DND-41 (cell line): ENCODE results near the gene MARCHF9.

ENCODE experiments used
- ATAC-seq: fragments of 200-7000 bp; cut with Tn5 transposase; 3 replicates; pipeline ENCODE4 v1.9.1; 2021; ENCODE audit warnings: low read depth; ENCODE audit not compliant: insufficient read depth
- DNase-seq: peaks from one replicate; pipeline ENCODE4 v3.0.0-alpha.2; 2020
- H2AFZ ChIP-seq: 2 replicates; pipeline ENCODE4 v1.6.0; 2012; ENCODE audit warnings: low read depth, low read length
- H3K27ac ChIP-seq: 2 replicates; pipeline ENCODE4 v1.5.1; 2012; ENCODE audit warnings: low read length, inconsistent platforms
- H3K27me3 ChIP-seq: fragments of 200-600 bp; sonication (generic); 2 replicates; pipeline ENCODE4 v1.6.0; 2012; ENCODE audit warnings: low read length, mild to moderate bottlenecking, inconsistent platforms; ENCODE audit not compliant: insufficient read depth, poor library complexity
- H3K36me3 ChIP-seq: 2 replicates; pipeline ENCODE4 v1.5.1; 2012; ENCODE audit warnings: low read length, inconsistent platforms; ENCODE audit not compliant: insufficient read depth
- H3K4me1 ChIP-seq: 2 replicates; pipeline ENCODE4 v1.5.1; 2012; ENCODE audit warnings: mild to moderate bottlenecking, low read length; ENCODE audit not compliant: insufficient read depth
- H3K4me2 ChIP-seq: 2 replicates; pipeline ENCODE4 v1.6.0; 2012; ENCODE audit warnings: mild to moderate bottlenecking, moderate library complexity, low read length, inconsistent platforms; ENCODE audit not compliant: insufficient read depth
- H3K4me3 ChIP-seq, 2 experiments: fragments of 200-600 bp in 1 of 2; shearing (Covaris generic) in 1 of 2; 2 replicates each; pipeline ENCODE4 v1.5.1; 2012 to 2016; ENCODE audit warnings: inconsistent platforms in 2 of 2, low read length in 2 of 2, mild to moderate bottlenecking in 2 of 2, low read depth in 1 of 2, moderate library complexity in 1 of 2
- H3K79me2 ChIP-seq: 2 replicates; pipeline ENCODE4 v1.6.0; 2012; ENCODE audit warnings: low read length, inconsistent platforms; ENCODE audit not compliant: insufficient read depth
- H3K9ac ChIP-seq: 2 replicates; pipeline ENCODE4 v1.6.0; 2012; ENCODE audit warnings: low read depth, mild to moderate bottlenecking, inconsistent platforms, low read length, moderate library complexity
- H3K9me3 ChIP-seq: 2 replicates; pipeline ENCODE4 v1.5.1; 2012; ENCODE audit warnings: low read length, moderate library complexity, mild to moderate bottlenecking, inconsistent platforms; ENCODE audit not compliant: insufficient read depth, severe bottlenecking
- H4K20me1 ChIP-seq: 2 replicates; pipeline ENCODE4 v1.6.0; 2012; ENCODE audit warnings: low read length; ENCODE audit not compliant: insufficient read depth
- CTCF ChIP-seq: IDR thresholded peaks from 2 replicates; pipeline ENCODE4 v1.5.1; 2012; ENCODE audit warnings: borderline replicate concordance, low read length, moderate library complexity, mild to moderate bottlenecking; ENCODE audit not compliant: poor library complexity, severe bottlenecking; ENCODE audit errors: extremely low read depth
- EZH2 ChIP-seq: IDR thresholded peaks from 3 replicates; pipeline ENCODE4 v1.6.1; 2012; ENCODE audit warnings: borderline replicate concordance, low read depth, mild to moderate bottlenecking, moderate library complexity, low read length, inconsistent platforms; ENCODE audit not compliant: severe bottlenecking

MARCHF9 gene

DNA sequence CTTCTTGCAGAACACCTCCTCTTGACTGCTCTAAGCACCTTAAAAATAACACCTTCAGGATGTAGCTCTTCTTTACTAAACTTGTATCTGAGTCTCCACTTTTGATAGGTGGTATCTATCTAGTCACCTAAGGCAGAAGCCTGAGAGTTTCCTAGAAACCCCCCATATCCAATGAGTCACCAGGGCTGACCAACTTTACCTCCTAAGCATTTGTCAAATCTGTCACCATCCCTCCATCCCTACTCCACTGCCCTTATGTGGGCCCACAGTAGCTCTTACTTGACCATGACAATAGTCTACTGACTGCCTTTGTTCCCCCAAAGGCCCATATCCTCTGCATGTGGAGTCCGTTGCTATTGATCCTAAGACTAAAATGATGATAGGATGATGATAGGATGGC is 47.7 kb downstream of the MARCHF9 start:
- Histone ChIP-seq H4K20me1 (no peaks in the 10 kb centered on the region), H3K4me1 (no peaks in the 10 kb centered on the region), H2AFZ (no peak overlapping the region), H3K27ac (no peak overlapping the region), H3K27me3 (no peaks in the 10 kb centered on the region), H3K79me2 (no peaks in the 10 kb centered on the region), H3K4me3 (no peak overlapping the region), H3K4me2 (no peak overlapping the region), H3K9ac (no peak overlapping the region), H3K9me3 (no peaks in the 10 kb centered on the region), H3K36me3 (peaks cover 15% of the 10 kb centered on the region; the same call in 1 of the 2 replicates)
- no peak for DNase-seq
- no peak for ATAC-seq
- no peak for TF ChIP-seq EZH2
- TF ChIP-seq CTCF: no peak

- Histone ChIP-seq H4K20me1 (no peaks in the 10 kb centered on the region), H3K36me3 (peaks cover 11% of the 10 kb centered on the region; the same call in 1 of the 2 replicates), H3K27ac (no peak overlapping the region), H3K9ac (no peak overlapping the region), H3K4me2 (no peak overlapping the region), H3K4me3 (no peak overlapping the region), H2AFZ (no peak overlapping the region), H3K9me3 (no peaks in the 10 kb centered on the region), H3K79me2 (no peaks in the 10 kb centered on the region), H3K27me3 (no peaks in the 10 kb centered on the region), H3K4me1 (no peaks in the 10 kb centered on the region)
- ATAC-seq: peak; percentile 78
- peak; percentile 43 for DNase-seq
- peak; percentile 79 for TF ChIP-seq CTCF
- no peak for TF ChIP-seq EZH2
These were observed 48.5 kb downstream of the MARCHF9 start for GRCh38 chr12:57803319-57803893.

DNA sequence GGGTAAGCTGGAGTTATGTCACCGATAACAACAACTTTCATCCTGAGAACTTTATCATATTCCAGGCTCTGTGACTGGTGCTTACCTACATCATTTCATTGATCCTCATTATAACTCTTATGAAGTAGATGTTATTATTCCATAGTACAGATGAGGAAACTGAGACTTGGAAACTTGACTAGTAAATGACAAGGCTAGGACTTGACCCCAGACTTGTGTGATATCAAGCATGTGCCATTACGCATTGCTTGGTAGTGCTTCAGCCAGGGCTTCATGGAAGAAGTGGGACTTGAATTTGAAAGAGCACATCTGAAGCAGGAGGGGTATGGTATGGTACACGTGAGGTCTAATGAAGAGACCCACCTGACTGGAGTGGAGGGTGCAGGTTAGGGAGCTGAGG is 51.8 kb downstream of the MARCHF9 start:
- no peak overlapping the region for H3K4me3 ChIP-seq
- no peak overlapping the region for H3K4me2 ChIP-seq
- no peak overlapping the region for H2AFZ ChIP-seq
- no peak for DNase-seq
- H3K36me3 ChIP-seq: peaks cover 5% of the 10 kb centered on the region; the same call in 1 of the 2 replicates
- ATAC-seq: no peak
- no peak for TF ChIP-seq CTCF
- TF ChIP-seq EZH2: no peak
- H3K9ac ChIP-seq: no peak overlapping the region
- H3K4me1 ChIP-seq: no peaks in the 10 kb centered on the region
- no peaks in the 10 kb centered on the region for H3K9me3 ChIP-seq
- no peaks in the 10 kb centered on the region for H3K79me2 ChIP-seq
- H3K27ac ChIP-seq: no peak overlapping the region
- H3K27me3 ChIP-seq: no peaks in the 10 kb centered on the region
- H4K20me1 ChIP-seq: no peaks in the 10 kb centered on the region

- H3K4me1 ChIP-seq: no peaks in the 10 kb centered on the region
- no peak overlapping the region for H3K4me3 ChIP-seq
- no peaks in the 10 kb centered on the region for H4K20me1 ChIP-seq
- no peaks in the 10 kb centered on the region for H3K9me3 ChIP-seq
- H3K79me2 ChIP-seq: no peaks in the 10 kb centered on the region
- TF ChIP-seq CTCF: no peak
- TF ChIP-seq EZH2: no peak
- no peak overlapping the region for H3K27ac ChIP-seq
- peaks cover 5% of the 10 kb centered on the region; the same call in 1 of the 2 replicates for H3K36me3 ChIP-seq
- H2AFZ ChIP-seq: no peak overlapping the region
- ATAC-seq (no peak), DNase-seq (no peak)
- no peak overlapping the region for H3K9ac ChIP-seq
- no peaks in the 10 kb centered on the region for H3K27me3 ChIP-seq
- no peak overlapping the region for H3K4me2 ChIP-seq
These were observed 52.4 kb downstream of the MARCHF9 start for GRCh38 chr12:57807285-57807684.
